ENCODE results near the gene FBXO30.

DNA sequence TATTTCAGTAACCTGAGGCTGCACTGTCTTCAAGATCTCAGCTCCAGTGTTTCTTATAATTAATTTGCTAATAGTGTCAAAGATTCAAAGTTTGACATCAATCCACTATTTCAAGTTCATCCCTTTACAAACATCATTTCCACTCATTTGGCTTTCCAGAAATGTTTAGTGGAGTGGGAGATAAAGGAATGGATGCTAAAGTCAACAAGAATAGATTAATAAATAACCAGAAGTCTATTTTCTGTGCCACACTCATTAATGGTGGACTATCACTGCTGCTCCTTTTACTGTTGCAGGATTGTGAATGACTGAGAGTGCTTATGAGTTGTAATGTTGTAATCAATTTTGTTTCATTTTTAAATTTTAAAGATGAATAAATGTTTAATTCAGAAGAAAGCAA lies 50.9 kb downstream of the FBXO30 start:
- TF ChIP-seq CTCF (IDR thresholded peaks at IDR 0.05) (no peak), EZH2 (IDR thresholded peaks at IDR 0.05) (no peak)
